Sigmoid colon (tissue), 7 donors: ENCODE measurements around the gene C11orf58. TPM values are rescaled to one million over a fixed set of nuclear protein-coding genes. Genes with fewer than 3 reads are reported as not detected.

Experiments
- DNase-seq: peaks from one replicate; pipeline ENCODE4 v3.0.0-alpha.2; 2019
- H3K27ac ChIP-seq, 4 donors: fragments of 200-600 bp; sonication (generic); one replicate each; pipeline ENCODE4 v1.5.1; 2016 to 2019; ENCODE audit warnings: mild to moderate bottlenecking in 1 of 4
- H3K27me3 ChIP-seq, 3 donors: fragments of 200-600 bp; sonication (generic); one replicate each; pipeline ENCODE4 v1.5.1; 2019; ENCODE audit warnings: mild to moderate bottlenecking in 1 of 3
- H3K36me3 ChIP-seq, 4 donors: fragments of 200-600 bp; sonication (generic); one replicate each; pipeline ENCODE4 v1.5.1; 2016 to 2019
- H3K4me1 ChIP-seq, 4 donors: fragments of 200-600 bp; sonication (generic); one replicate each; pipeline ENCODE4 v1.5.1; 2017 to 2019
- H3K4me3 ChIP-seq, 4 donors: fragments of 200-600 bp; sonication (generic); one replicate each; pipeline ENCODE4 v1.5.1; 2017 to 2019; ENCODE audit warnings: mild to moderate bottlenecking in 2 of 4, moderate library complexity in 1 of 4
- H3K9me3 ChIP-seq, 4 donors: fragments of 200-600 bp in 3 of 4; sonication (generic) in 3 of 4; one replicate each; pipeline versions ENCODE4 v1.5.1 to v1.6.1; 2013 to 2019
- EP300 ChIP-seq, 4 donors: sonication (generic); formaldehyde crosslinking; IDR thresholded peaks; one replicate each; pipeline ENCODE4 v1.6.1; 2017; ENCODE audit warnings: antibody characterized with exemption in 4 of 4
- POLR2A ChIP-seq, 2 donors: fragments of 450-650 bp; IDR thresholded peaks; one replicate each; pipeline ENCODE4 v1.6.1; 2016; ENCODE audit warnings: antibody characterized with exemption in 2 of 2, mild to moderate bottlenecking in 2 of 2, moderate library complexity in 2 of 2
- POLR2AphosphoS5 ChIP-seq, 4 donors: sonication (generic); formaldehyde crosslinking; IDR thresholded peaks; one replicate each; pipeline ENCODE4 v1.6.1; 2017; ENCODE audit warnings: antibody characterized with exemption in 4 of 4
- WGBS, 2 donors: extraction: QIAGEN DNeasy Blood & Tissue Kit; methylation state at CpG; one replicate each; pipeline ENCODE4 v1.1.7; 2013; 5-methylcytosine and 5-hydroxymethylcytosine counted together
- intact Hi-C: fragments of 100-400 bp; cut with DNase I; formaldehyde crosslinking; loops from one replicate; pipeline ENCODE4 v1.15.1; 2023
- polyA plus RNA-seq, 3 donors: library from polyadenylated mRNA; stranded (reverse); fragments of 200-250 nt; gene quantifications; one replicate each; pipeline ENCODE4 v1.2.3, GENCODE V29; 2013
- total RNA-seq, 4 donors: library from RNA; depleted of rRNA; stranded (reverse); fragments of >200 nt; gene quantifications; one replicate each; pipeline ENCODE4 v1.1.0, GENCODE V29; 2016
- TF ChIP-seq, protein P1 (sequence below), 4 experiments: fragments of 450-650 bp in 3 of 4; fragments of 200-600 bp in 1 of 4; IDR thresholded peaks; one replicate each; pipeline ENCODE4 v1.5.1; 2016 to 2019; ENCODE audit warnings: antibody characterized with exemption in 4 of 4, mild to moderate bottlenecking in 3 of 4, moderate library complexity in 2 of 4
- donor health status: healthy with polysubstance abuse.
- donor health status: Bipolar disorder and iron deficiency.
- donor health status: healthy.

Gene C11orf58
- total and polyA plus RNA-seq, 7 donors, result 89.8 to 222 (median 136) TPM

- H3K27ac ChIP-seq, result no peak overlapping the region
Measured at GRCh38 chr11:16794047-16794818, 55.8 kb downstream of the C11orf58 start.

GRCh38 chr11:16795146-16795545, 56.7 kb downstream of the C11orf58 start:
- intact Hi-C loops, result no loop called here
- TF ChIP-seq, protein P1, sequence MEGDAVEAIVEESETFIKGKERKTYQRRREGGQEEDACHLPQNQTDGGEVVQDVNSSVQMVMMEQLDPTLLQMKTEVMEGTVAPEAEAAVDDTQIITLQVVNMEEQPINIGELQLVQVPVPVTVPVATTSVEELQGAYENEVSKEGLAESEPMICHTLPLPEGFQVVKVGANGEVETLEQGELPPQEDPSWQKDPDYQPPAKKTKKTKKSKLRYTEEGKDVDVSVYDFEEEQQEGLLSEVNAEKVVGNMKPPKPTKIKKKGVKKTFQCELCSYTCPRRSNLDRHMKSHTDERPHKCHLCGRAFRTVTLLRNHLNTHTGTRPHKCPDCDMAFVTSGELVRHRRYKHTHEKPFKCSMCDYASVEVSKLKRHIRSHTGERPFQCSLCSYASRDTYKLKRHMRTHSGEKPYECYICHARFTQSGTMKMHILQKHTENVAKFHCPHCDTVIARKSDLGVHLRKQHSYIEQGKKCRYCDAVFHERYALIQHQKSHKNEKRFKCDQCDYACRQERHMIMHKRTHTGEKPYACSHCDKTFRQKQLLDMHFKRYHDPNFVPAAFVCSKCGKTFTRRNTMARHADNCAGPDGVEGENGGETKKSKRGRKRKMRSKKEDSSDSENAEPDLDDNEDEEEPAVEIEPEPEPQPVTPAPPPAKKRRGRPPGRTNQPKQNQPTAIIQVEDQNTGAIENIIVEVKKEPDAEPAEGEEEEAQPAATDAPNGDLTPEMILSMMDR (IDR thresholded peaks at IDR 0.05), result no peak
- TF ChIP-seq POLR2AphosphoS5 (IDR thresholded peaks at IDR 0.05) (no peak), EP300 (IDR thresholded peaks at IDR 0.05) (no peak), POLR2A (IDR thresholded peaks at IDR 0.05) (no peak)
- Histone ChIP-seq H3K9me3 (no peaks in the 10 kb centered on the region), H3K27me3 (no peaks in the 10 kb centered on the region), H3K27ac (peak overlapping the region in 2 of 4 donors; percentile 31 to 38), H3K4me1 (peaks cover 0 to 12% (median 3%) of the 10 kb centered on the region in 4 donors), H3K4me3 (no peak overlapping the region), H3K36me3 (no peaks in the 10 kb centered on the region)
- no peak for DNase-seq
- 68 to 86% methylated on average over 8 of the region's 8 CpGs for WGBS, 2 donors

More at GRCh38 chr11:16794047-16794818, 55.8 kb downstream of the C11orf58 start:
- 90 to 96% methylated on average over 17 of the region's 17 CpGs for WGBS, 2 donors
- H3K9me3 ChIP-seq, result no peaks in the 10 kb centered on the region
- no peak for DNase-seq
- intact Hi-C loops, result no loop called here
- no peak overlapping the region for H3K4me3 ChIP-seq
- H3K36me3 ChIP-seq, result no peaks in the 10 kb centered on the region
- H3K4me1 ChIP-seq, result peaks cover 0 to 12% (median 3%) of the 10 kb centered on the region in 4 donors
- TF ChIP-seq, protein P1 (IDR thresholded peaks at IDR 0.05), result no peak
- H3K27me3 ChIP-seq, result no peaks in the 10 kb centered on the region

DNA sequence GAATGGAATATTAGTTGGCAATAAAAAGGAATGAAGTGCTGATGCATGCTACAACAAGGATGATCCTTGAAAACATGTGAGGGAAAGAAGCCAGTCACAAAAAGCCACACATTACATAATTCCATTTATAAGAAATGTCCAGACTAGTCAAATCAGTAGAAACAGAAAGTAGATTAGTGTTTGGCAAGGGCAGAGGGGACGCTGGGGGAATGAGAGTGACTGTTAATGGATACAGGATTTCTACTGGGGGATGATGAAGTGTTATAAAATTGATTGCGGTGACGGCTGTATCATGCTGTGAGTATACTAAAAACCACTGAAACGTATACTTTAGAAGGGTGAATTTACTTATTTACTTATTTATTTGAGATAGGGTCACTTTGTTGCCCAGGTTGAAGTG, 57.9 kb downstream of the C11orf58 start:
- TF ChIP-seq POLR2AphosphoS5 (IDR thresholded peaks at IDR 0.05) (no peak), POLR2A (IDR thresholded peaks at IDR 0.05) (no peak), EP300 (IDR thresholded peaks at IDR 0.05) (no peak)
- TF ChIP-seq, protein P1 (IDR thresholded peaks at IDR 0.05), result no peak
- Histone ChIP-seq H3K4me3 (no peak overlapping the region), H3K27me3 (no peaks in the 10 kb centered on the region), H3K36me3 (no peaks in the 10 kb centered on the region), H3K9me3 (no peaks in the 10 kb centered on the region), H3K27ac (no peak overlapping the region), H3K4me1 (peaks cover 0 to 8% (median under 1%) of the 10 kb centered on the region in 4 donors)
- DNase-seq, result no peak
- intact Hi-C loops, result no loop called here
- 88 to 90% methylated on average over 4 of the region's 4 CpGs for WGBS, 2 donors

DNA sequence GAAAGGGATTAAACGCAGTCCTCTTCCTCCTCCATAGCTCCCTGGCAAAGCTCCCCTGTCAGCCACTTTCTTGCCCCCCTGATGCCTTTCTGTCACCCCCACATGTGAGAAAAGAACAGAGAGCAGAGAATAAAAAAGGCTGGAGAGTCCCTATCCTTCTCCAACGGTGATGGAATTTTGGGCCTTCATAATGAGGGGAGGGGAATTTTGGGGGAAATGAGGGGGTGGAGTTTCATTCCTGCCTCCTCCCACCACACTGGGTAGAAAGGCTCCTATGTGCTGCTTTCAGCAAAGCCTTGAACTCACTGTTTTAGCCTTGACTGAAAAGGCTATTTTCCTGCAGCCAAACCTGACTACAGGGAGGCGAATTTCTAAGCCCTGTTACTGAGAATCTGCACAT, 59.3 kb downstream of the C11orf58 start:
- peaks cover 0 to 1% (median 0%) of the 10 kb centered on the region in 4 donors for H3K36me3 ChIP-seq
- intact Hi-C loops, result no loop called here
- TF ChIP-seq EP300 (IDR thresholded peaks at IDR 0.05) (no peak), POLR2AphosphoS5 (IDR thresholded peaks at IDR 0.05) (no peak), POLR2A (IDR thresholded peaks at IDR 0.05) (no peak)
- TF ChIP-seq, protein P1 (IDR thresholded peaks at IDR 0.05), result no peak
- no peak for DNase-seq
- no peaks in the 10 kb centered on the region for H3K4me1 ChIP-seq
- H3K27ac ChIP-seq, result no peak overlapping the region
- no peaks in the 10 kb centered on the region for H3K27me3 ChIP-seq
- WGBS, 2 donors, result 85 to 87% methylated on average over 3 of the region's 3 CpGs
- H3K9me3 ChIP-seq, result no peaks in the 10 kb centered on the region
- no peak overlapping the region for H3K4me3 ChIP-seq
